ENCODE data around the gene BATF3.

- TF ChIP-seq JUNB (IDR thresholded peaks at IDR 0.05) (no peak), CTCF (IDR thresholded peaks at IDR 0.05) (no peak)
These were observed 54.6 kb downstream of the BATF3 start for GRCh38 chr1:212644866-212645545.
